CD4-positive, alpha-beta T cell treated with Interleukin-6 for 4 hours (primary cell): Measurements from ENCODE around the gene ZNF768.
A peak's percentile ranks its signal among the peaks of the same experiment; 100 is the strongest.

Experiments used
- DNase-seq: peaks from one replicate; pipeline ENCODE4 v3.0.0-alpha.2; 2020; ENCODE audit warnings: mixed read lengths

The ZNF768 gene

DNA sequence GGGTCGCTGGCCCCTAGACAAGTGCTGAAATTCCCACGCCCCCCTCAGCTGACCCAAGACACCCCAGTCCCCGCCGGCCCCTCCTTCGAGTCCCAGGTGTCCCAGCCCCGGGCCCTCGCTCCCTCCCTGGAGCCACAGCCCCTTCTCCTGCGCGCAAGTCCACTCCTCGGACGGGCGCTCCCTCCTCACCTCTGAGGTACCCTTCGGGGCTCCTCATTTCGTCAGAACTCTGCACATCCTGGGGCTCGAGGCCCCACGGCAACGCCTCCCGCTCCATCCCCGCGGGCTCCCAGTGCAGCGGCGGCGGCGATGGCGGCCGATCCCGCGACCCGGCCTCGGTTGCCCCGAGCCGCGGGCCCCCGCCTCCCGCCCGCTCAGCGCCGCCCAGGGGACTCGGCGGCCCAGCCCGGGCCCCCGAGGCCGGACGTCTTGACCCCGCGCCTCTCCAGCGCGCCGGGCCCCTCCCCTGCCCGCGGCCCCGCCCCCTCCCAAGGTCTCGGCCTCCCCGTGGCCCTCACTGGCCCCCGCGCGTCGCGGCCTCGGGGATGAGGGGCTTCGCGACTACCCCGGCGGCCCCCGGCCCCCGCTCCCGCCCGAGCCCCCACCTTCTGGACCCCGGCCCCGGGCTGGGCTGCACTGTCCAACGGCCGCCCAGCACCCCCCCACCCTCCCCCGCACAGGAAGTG lies at the start of gene ZNF768:
Gene ZNF768, minus strand, starts transcription at position 430 of the 686 bp plus-strand sequence. Its CDS starts 153 bp downstream, at position 277.
- peak; percentile 36 for DNase-seq

DNA sequence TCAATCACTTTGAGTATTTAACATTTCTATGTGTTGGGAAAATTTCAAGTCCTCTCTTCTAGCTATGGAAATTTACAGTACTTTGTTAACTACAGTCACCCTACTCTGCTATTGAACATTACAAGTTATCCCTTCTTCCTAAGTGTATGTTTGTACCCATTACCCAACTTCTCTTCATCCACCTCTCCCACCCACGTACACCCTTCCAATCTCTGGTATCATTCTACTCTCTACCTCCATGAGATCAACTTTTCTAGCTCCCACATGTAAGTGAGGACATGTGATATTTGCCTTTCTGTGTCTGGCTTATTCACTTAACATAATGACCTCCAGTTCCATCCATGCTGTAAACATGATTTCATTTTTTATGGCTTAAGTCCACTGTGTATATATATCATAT lies 48.3 kb upstream of the ZNF768 start:
- DNase-seq = no peak

DNA sequence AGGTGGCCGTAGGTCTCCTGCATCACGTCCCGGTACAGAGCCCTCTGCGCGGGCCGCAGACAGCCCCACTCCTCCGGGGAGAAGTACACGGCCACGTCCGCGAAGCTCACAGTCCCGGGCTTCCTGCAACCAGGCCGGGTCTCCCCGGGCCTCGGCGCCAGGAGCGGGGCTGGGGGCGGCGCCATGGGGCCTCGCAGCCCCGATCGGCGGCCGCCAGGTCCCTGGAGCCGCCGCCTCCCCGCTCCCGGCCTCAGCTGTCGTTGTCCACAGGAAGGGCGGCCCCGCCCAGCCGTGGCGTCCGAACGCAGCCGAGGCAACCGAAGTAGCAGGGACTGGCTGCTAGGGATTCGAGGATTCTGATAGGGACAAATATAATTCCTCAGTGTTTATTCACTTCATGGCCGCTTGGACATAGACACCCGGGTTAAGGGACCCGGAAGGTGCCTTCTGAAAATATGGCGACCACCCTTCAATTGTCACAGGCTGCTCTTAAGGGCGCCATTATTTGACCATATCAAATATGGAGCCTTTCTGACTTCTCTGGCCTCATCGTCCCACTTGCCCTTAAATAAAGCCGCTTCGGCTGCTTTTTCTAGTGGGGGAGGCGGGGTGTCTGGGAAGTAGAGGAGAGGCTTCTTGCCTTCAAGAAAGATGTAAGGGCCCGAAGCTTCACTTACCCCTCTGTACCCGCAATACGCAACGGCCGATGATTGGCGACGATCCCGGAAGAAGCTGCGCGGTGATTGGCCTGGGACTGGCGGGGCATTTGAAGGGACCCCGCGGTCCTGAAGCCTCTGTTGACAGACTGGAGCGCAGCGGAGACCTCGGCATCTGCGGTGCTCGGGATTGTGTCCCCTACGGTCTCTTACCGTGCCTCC lies 45.3 kb upstream of the ZNF768 start, which contains the start of gene ZNF688:
Gene ZNF688, minus strand, starts transcription at position 270 of the 878 bp plus-strand sequence. Its CDS starts 85 bp downstream, at position 185.
- peak; percentile 95 for DNase-seq

DNA sequence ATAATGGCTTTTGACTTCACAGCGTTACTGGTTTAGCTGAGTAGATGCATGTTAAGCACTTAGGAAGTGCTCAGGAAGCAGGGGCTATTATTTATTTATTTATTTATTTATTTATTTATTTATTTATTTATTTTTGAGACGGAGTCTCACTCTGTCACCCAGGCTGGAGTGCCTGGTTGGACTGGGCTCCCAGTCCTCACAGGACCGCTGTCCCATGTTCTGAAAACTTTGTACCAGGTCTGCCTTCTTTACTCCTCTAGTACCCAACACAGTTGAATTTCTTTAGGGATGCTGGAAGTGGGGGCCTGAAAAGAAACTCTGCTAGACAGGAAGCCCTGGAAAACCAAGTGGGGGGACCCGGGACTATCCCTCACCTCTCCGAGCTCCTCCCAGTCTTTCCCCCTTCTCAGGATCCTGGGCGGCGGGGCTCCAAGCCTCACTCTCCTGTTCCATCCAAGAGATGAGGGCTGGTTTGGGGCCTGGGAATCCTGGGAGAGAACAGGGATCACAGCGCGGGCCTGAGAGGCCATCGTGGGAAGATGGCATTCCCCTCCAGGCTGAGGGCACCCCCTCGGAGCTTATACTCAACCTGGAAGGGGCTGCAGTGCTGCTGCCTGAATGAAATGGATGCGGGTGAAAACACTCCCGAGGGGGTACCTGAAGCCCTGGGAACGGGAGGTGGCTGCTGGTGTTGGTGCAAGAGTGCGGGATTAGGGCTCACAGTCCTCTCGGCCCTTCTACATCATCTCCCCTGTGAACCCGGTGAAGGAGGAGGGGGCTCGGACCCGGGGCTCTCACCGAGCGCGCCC lies 44.5 kb upstream of the ZNF768 start:
- DNase-seq = no peak

DNA sequence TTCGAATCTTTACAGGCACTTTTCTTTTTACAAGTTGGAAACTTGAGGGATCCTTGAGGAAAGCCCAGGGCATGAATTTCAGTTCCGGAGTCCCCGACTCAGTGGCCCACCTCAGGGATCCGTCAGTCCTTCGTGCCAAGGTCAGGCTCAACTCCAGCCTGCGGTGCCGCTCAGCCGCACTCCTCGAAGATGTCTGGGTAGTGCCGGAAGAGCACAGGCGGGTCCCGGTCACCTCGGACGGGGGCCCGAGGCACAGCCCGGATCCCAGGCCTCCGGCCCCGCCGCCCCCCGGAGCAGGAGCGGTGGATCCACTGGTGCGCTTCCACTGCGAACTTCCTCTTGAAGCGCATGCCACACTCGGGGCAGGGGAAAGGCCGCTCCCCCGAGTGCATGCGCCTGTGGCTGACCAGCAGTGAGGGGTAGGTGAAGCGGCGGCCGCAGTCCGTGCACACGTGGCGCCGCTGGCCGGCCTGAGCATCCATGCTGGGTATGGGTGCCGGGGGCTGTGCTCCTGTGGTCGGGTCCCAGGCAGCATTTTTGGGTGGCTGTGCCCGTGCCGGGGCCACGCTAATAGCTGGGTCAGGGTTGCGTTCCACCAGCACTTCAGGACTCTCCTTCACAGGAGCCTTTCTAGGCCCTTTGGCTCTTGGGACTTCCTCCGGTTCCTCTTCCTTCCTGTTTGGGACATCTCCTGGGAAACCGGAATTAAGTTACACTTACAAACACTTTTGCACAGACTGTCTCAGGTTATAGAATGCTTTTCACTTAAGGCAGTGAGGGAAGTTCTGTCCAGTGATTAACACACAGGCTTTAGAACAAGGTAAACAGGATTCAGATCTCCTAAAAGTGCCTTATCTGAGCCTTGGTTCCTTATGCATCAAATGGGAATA lies 43.6 kb upstream of the ZNF768 start:
- DNase-seq = no peak

DNA sequence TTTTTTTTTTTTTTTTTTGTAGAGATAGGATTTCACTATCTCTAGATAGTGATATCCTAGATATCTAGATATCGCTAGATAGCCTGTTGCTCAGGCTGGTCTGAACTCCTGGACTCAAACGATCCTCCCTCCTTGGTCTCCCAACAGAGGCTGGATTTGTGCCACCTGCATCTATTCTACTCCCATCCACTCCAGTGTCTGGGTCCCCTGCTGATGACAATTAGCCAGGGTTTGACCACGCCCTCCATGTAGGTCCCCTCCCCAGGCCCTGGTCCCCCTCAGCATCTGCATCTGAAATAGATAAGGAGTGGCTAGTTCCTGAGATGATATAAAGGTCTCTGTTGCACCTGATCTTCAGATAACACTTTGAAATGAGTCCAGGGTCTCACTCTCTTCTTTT lies 42.9 kb upstream of the ZNF768 start:
- no peak for DNase-seq

DNA sequence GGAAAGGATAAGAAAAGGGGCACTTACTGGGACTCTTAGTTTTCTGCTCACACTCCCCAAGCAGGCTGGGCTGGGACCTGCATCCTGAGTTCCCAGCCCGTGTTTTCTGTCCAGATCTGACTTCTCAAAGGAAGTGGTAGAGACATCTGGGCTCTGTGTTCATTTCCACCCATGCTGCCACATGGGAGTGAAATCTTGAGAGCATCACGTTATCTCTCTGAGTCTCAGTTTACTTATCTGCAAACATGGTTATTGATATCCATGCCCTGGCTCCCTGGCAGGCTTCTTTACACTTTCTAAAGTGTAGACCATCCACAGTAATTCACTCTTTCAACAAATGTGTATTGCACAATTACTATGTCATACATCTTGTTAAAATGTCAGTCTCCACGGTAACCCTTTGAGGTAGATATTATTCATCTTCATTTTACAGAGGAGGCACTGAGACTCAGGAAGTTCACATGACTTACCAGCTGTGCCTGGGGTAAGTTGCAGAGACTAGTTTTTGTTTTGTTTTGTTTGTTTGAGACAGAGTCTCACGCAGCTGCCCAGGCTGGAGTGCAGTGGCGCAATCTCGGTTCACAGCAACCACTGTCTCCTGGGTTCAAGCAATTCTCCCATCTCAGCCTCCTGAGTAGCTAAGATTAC lies 41.7 kb upstream of the ZNF768 start:
- DNase-seq = peak; percentile 73

DNA sequence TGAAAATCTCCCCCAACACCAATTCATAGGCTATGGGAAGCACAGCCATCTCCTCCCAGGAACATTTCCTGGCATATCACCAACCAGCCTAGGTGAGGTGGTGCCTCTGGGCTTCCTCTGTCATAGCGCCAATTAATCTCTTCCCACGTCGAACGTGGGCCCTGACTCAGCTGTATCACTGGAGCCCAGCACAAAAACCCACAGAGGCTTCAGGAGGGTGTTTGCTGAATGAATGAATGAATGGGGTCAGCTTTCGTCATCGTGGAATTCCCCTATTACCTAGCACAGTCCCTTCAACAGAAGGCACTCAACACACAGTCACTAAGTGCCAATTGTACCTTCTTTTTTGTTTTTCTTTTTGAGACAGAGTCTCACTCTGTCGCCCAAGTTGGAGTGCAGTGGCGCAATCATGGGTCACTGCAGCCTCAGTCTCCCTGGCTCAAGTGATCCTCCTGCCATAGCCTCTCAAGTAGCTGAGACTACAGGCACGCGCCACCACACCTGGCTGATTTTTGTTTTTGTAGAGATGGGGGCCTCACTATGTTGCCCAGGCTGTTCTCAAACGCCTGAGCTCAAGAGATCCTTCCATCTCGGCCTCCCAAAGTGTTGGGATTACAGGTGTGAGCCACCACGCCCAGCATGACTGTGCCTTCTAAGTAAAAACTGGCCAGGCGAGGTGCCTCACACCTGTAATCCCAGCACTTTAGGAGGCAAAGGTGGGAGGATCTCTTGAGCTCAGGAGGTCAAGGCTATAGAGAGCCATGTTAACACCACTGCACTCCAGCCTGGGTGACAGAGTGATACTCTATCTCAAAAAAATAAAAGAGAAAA lies 41.0 kb upstream of the ZNF768 start:
- peak; percentile 62 for DNase-seq

DNA sequence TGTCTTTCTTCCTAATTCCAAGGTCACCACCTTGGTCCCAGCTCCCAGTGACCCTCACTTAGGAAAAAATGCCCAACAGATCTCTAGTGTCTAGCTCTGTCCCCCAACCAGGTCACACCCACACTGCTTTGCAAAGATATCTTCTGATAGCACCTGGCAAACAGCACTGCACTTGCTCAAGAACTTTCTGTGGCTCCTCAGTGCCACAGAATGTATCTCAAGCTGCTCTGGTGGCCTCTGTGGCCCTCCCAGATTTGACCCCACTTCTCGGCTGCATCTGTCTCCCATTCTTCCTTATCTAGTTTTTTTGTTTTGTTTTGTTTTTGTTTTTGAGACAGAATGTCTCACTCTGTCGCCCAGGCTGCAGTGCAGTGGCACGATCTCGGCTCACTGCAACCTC lies 40.2 kb upstream of the ZNF768 start:
- no peak for DNase-seq

DNA sequence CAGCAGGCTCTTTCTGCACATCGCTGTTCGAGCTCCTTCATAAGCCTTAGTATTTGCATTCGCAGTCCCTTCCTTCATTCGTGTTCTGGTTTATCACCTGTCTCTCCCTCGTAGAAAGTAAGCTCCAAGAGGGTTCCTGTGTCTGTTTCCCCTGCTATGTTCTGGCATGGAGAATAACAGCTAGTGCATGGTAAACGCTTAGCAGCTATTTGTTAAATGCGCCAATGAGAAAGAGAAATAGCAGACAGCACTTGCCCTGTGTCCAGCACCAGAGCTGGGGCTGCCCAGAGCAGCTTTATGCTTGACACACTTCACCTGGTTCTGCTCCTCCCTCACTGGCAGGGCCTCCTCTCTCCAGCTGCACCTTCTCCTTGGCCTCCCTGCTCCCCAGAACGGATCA lies 39.6 kb upstream of the ZNF768 start:
- DNase-seq = no peak

DNA sequence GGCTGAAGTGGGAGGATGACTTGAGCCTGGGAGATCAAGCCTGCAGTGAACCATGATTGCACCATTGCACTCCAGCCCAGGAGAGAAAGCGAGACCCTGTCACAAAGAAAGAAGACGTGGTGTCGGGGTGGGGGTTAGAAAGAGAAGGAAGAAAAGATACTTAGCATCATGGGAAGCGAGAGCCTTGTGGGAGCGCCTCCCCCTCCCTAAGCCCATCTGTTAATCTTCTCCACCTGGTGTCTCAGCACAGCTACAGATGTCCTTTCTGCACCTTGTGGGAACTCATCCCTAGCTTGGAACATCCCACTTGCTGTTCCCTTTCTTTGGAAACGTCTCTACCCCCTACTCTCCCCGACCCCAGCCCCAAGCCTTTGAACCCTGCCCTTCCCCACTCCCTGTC lies 39.2 kb upstream of the ZNF768 start:
- DNase-seq = no peak

DNA sequence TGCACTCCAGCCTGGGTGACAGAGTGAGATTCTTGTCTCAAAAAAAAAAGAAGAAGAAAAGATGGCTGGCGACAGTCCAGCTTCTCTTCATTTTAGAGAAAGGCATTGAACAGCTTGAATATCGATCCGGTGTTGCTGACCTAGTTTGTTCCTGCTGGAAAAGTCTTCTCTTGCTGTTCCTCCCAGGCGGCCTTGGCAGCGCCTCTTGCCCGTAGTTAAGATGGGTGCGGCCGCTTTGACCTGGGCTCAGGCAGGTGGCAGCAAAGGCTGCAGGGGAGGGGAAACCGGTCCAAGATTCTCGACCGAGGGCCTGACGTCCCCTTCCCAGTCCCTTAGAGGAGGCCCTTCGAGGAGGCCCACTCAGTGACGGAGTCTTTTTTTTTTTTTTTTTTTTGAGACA lies 35.7 kb upstream of the ZNF768 start:
- no peak for DNase-seq

DNA sequence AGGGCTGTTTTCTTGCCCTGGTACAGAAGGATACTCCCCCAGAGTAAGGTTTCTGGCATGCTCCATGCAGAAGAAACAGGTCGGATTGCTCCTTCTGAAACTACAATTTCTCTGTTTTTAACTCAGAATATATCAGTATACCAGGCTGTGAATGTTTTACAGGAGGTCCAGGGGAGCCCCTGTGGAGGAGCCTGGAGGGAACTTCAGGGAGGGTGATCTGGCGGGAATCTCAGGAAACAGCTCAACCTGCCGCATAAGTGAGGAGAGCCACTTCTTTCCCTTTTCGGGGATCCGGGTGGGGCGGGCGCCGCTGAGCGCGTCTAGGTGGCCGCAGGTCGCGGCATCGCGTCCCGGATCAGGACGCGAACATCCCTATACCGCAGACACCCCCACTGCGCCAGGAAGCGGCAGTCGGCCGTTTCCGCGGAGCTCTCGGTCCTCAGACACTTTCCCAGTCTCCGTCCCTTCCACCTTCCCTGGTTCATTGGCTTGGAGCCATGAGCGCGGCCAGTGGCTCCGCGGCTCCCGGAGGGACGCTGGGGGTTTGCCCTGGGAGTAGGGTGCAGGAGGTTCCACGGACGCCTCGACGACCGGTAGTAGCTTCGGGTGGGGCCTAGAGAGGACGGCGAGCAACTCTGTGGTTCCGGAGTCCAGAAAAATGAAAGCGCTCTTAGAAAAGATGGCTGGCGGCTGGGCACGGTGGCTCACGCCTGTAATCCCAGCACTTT lies 34.9 kb upstream of the ZNF768 start:
- DNase-seq = peak; percentile 49

DNA sequence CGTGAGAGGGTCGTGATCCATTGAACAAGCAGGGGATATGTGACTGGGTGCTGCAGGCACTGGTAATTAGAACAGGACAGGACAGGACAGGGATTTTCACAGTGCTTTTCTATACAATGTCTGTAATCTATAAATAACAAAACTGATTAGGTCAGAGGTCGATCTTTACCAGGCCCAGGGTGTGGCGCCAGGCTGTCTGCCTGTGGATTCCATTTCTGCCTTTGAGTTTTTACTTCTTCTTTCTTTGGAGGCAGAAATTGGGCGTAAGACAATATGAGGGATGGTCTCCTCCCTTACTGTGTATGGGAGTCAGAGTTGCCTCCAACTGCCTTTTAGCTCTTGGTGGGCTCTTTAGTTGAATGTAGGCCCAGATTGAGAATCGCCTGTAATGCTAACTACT lies 33.3 kb upstream of the ZNF768 start:
- no peak for DNase-seq

DNA sequence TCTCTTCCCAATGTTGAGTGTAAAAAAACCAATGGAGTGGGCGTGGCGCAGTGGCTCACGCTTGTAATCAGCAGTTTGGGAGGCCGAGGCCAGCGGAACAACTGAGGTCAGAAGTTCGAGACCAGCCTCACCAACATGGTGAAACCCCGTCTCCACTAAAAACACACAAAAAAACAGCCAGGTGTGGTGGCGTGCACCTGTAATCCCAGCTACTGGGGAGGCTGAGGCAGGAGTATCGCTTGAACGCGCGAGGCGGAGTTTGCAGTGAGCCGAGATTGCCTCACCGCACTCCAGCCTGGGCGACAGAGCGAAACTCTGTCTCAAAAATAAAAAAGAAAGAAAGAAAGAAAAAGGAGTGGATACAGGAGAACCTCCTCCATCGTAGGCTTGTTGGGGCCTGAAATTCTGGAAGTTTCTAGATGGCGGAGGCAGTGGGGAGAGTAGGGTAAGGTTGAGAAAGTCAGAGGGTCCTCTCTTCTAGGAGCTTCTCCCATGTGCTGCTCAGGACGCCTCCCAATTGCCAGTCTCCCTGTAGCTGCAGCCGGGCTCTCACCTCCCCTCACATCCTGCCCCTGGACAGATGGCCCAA lies 32.5 kb upstream of the ZNF768 start:
- DNase-seq = no peak

DNA sequence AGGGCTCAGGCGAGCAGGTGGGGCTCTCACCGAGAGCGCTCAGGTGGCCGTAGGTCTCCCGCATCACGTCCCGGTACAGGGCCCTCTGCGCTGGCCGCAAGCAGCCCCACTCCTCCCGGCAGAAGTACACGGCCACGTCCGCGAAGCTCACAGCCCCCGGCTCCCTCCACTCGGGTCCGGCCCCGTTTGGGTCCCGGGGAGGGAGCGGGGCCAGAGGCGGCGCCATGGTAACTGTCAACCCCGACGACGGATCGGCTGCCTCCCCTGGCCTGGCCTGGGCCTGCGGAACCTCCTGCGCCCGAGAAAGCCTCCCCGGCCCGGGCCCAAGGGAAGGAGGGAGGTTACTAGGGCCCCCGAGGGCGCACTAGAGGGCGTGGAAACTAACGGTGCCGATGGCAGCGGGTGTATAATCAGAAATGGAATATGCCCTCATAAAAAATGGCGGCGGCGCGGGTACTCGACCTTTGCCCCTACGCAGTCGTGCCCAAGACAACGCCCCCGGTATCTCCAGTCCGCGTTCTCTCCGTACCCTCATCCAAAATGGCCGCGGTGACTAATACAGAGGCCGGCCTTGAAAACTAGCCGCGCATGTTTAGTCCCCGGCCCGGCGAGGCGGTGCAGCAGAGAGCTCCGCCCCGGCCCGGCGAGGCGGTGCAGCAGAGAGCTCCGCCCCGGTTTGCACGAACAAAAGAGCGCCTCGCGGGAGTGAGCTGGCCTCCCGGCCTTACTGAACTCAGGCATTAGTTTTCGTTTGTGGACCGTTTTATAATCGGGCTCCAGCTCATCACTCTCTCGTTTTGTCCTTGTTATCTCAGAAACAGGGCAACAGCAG lies 31.8 kb upstream of the ZNF768 start, which contains the start of gene ZNF764:
Gene ZNF764, minus strand, starts transcription at position 418 of the 832 bp plus-strand sequence. Its CDS starts 192 bp downstream, at position 226.
- peak; percentile 97 for DNase-seq

DNA sequence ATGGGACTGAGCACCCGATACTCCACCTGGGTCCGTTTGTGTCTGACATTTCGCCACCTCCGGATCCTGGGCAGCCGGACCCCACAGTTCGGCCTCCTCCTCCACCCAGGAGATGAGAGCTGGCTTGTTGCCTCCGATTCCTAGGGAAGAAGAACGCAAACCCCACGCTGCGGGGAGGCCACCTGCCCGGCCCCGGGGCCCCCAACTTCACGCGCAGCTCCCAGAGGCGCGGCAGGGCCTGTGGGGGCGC lies 31.3 kb upstream of the ZNF768 start:
- peak; percentile 52 for DNase-seq

DNA sequence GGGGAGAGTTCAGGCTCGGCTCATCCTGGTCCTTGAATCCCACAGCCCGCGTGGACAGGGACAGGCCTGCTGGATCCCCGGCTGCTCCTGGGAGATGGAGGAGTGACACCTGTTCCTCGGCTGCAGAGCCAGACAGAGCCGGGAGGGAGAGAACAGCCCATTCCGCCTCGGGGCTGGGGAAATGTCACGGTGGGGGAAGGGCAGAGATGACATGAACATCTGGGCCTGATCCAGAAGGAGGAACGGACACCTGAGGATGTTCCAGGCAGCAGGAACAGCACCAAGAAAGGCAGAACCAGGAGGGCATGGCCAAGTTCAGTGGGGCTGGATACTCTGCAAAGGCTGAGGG lies 29.7 kb upstream of the ZNF768 start:
- no peak for DNase-seq
